ENCODE results near the gene SLC35C1. TPM values are rescaled to one million over a fixed set of nuclear protein-coding genes. Genes with fewer than 3 reads are reported as not detected.
"Not testable (repeated sequence)": the region's sequence is repeated elsewhere in the genome, so short reads cannot be mapped to it uniquely, and the experiment has no call there.

Gene SLC35C1
- polyA plus RNA-seq, 1 experiment = 14.6 TPM

DNA sequence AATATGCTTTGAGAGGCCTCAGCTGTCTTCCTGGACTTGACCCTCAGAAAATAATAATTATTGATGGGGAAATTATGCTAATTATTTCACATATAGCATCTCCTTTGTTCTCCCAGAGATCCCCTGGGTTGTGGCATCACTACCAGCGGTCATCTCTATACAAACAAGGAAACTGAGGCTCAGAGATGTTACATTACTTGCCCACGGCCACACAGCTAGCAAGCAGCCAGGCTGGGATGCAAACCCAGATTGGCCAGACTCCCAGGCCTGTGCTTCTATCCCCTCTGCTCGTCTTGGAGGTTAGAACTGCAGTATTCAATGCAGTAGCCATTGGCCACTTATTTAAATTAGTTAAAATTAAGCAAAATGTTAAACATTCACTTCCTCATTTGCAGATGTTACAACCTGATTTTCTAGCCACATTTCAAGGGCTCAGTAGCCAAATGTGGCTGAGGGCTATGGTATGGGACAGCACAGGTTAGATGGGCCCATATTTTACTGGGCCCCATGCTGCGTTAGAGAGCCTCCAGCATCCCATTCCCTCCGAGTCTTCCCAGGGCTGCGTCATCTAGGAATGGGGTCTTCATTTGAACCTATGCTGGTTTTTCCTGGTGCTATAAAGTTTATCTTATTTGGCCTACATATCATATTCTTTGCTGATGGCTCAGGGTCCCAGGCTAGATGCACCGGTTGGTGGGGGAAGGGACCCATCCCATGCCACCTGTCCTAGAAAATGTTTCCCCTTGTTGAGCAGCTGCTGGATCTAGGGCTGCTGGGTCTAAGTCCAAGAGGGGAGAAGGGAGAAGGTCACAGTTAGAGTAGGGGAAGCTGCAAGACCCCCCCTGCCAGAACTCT, 2.2 kb downstream of the SLC35C1 start:
- CTCF ChIA-PET = interaction anchor here (1.1 kb wide), 1 partner anchor 37 kb away, joined by 3 read pairs; no protein-coding TSS in a partner anchor
- POLR2A ChIA-PET = no interaction called here
- DNase-seq (ENCODE audit: low read depth) = no peak

DNA sequence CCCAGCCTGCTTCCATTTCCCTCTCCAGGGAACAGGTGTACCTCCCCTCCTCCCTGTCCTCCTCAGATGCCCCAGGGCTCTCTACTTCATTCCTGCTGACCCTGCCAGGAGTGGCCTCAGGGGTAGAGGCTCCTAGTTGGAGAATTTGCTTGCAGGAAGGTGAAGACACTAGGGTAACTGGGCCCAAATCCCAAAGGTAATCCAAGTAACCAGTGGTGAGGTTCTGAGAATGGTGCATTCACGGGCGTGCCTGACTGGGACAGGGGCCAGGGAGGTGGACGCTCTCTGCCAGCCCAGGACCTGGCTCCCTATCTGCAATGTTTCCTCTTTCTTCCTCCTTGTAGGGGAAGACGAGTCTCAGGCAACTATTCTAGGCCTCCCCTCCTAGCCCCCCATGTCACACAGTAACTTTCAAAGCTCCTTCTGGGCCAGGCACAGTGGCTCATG, 2.9 kb downstream of the SLC35C1 start:
- Histone ChIP-seq H3K4me3 (ENCODE audit: low read depth, low read length) (0 out of 2 replicates have a peak overlapping the region, but pooled peaks have one; percentile 76), H3K27me3 (ENCODE audit: control insufficient read depth, insufficient read depth, low read length) (no peaks in the 10 kb centered on the region), H3K36me3 (ENCODE audit: control insufficient read depth, insufficient read depth, low read length) (peaks cover 19% of the 10 kb centered on the region)
- TF ChIP-seq CTCF (IDR thresholded peaks at IDR 0.05; ENCODE audit: insufficient read depth, low read depth, low read length) = no peak
- no peak for DNase-seq (ENCODE audit: low read depth)
- POLR2A ChIA-PET = no interaction called here
- CTCF ChIA-PET = no interaction called here

More for the DNA sequence above, 2.2 kb downstream of the SLC35C1 start:
- Histone ChIP-seq H3K4me3 (ENCODE audit: low read depth, low read length) (peak overlapping the region; percentile 76), H3K27me3 (ENCODE audit: control insufficient read depth, insufficient read depth, low read length) (no peaks in the 10 kb centered on the region), H3K36me3 (ENCODE audit: control insufficient read depth, insufficient read depth, low read length) (peaks cover 19% of the 10 kb centered on the region)
- no peak for TF ChIP-seq CTCF (IDR thresholded peaks at IDR 0.05; ENCODE audit: insufficient read depth, low read depth, low read length)

DNA sequence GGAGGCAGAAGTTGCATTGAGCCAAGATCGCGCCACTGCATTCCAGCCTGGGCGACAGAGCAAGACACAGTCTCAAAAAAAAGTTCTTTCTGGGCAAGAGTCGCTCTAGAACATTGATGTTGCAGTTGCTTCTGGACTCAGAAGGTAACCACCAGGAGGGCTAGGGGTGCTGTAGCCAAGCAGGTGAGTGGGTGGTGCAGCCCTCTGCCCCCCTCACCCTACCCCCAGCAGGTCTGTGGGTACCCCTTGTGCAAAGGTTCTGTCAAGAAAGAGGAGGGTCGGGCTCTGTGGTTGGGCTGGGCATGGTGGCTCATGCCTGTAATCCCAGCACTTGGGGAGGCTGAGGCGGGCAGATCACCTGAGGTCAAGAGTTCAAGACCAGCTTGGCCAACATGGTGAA, 3.5 kb downstream of the SLC35C1 start:
- CTCF ChIA-PET, POLR2A ChIA-PET: not testable (repeated sequence)

DNA sequence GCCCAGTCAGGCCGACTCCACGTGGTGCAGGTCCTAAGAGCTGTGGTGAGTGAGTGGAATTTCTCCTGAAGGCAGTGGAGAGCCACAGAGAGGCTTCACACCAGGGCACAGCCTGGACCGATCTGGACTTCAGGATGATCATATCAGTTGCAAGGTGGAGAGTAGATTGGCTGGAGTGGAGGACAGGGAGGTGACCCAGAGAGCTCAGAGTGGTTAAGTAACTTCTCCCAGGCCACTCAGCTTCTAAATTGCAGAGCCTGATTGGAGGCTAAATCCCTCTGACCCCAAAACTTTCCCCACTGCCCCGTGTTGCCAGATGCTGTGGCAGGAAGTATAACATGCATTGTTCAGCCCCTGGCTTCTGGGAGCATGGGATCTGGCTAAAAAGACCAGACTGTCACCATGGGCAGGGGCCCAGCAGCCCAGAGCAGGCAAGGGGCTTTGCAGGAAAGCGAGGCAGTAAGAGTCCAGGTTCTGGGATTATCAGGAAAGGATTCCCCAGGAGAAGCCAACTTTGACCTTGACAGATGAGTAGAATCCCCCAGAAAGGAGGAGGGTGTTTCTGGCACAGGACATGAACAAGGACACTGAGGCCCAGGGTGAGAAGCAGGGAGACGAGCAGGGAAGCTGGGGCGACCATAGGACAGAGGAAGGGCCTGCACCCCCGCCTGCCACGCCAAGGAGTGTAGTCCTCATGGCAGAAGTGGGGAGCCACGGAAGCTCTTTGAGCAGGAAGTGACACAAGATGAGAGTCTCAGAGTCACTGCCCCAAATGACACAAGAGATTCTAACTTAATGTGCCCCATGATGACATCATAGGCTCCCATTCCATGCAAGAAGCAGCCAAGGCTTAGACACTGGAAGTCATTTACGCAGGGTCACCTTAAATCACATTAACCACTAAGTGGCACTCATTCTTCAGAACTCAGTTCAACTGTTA, 4.8 kb downstream of the SLC35C1 start:
- H3K4me3 ChIP-seq (ENCODE audit: low read depth, low read length) = no peak overlapping the region
- DNase-seq (ENCODE audit: low read depth) = no peak
- H3K36me3 ChIP-seq (ENCODE audit: control insufficient read depth, insufficient read depth, low read length) = peaks cover 19% of the 10 kb centered on the region
- H3K27me3 ChIP-seq (ENCODE audit: control insufficient read depth, insufficient read depth, low read length) = no peaks in the 10 kb centered on the region
- ChIA-PET POLR2A (no interaction called here), CTCF (no interaction called here)
- TF ChIP-seq CTCF (IDR thresholded peaks at IDR 0.05; ENCODE audit: insufficient read depth, low read depth, low read length) = no peak

More for the DNA sequence above, 3.5 kb downstream of the SLC35C1 start:
- peaks cover 19% of the 10 kb centered on the region for H3K36me3 ChIP-seq (ENCODE audit: control insufficient read depth, insufficient read depth, low read length)
- not testable (repeated sequence) for H3K27me3 ChIP-seq (ENCODE audit: control insufficient read depth, insufficient read depth, low read length); DNase-seq (ENCODE audit: low read depth); H3K4me3 ChIP-seq (ENCODE audit: low read depth, low read length)

- no peak for TF ChIP-seq CTCF (IDR thresholded peaks at IDR 0.05; ENCODE audit: insufficient read depth, low read depth, low read length)
- no peak for DNase-seq (ENCODE audit: low read depth)
- CTCF ChIA-PET = no interaction called here
- H3K27me3 ChIP-seq (ENCODE audit: control insufficient read depth, insufficient read depth, low read length) = no peaks in the 10 kb centered on the region
- H3K4me3 ChIP-seq (ENCODE audit: low read depth, low read length) = no peak overlapping the region
- POLR2A ChIA-PET = no interaction called here
- H3K36me3 ChIP-seq (ENCODE audit: control insufficient read depth, insufficient read depth, low read length) = peaks cover 19% of the 10 kb centered on the region
Observed at GRCh38 chr11:45810431-45811108, 5.6 kb downstream of the SLC35C1 start.
